ENCODE measurements around the gene ATG14.
"Not testable (repeated sequence)": the region's sequence is repeated elsewhere in the genome, so short reads cannot be mapped to it uniquely, and the experiment has no call there.

ATG14 gene

DNA sequence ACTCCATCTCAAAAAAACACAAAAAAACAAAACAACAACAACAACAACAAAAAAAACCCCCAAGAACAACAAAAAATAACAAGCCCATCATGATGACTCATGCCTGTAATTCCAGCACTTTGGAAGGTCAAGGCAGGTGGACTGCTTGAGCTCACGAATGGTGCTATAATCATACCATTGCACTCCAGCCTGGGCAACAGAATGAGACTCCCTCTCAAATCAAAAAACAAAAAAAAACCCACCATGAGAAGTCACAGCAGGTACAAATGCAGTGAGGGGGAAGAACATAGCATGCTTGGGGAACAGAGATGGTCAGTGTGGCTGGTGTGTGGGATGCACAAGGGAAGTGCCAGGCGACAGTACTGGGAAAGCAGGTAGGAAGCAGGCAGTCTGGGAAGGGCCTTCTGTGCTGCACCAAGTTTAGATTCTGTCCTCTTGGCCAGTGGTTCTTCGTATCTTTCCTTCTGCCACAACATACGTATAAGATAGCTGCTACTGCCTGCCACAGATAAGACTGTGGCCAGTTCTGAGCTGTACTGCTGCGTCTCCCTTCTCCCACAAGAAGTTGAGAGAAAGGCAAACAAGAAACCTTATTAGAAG, 28.0 kb downstream of the ATG14 start:
- DNase-seq, result no peak

DNA sequence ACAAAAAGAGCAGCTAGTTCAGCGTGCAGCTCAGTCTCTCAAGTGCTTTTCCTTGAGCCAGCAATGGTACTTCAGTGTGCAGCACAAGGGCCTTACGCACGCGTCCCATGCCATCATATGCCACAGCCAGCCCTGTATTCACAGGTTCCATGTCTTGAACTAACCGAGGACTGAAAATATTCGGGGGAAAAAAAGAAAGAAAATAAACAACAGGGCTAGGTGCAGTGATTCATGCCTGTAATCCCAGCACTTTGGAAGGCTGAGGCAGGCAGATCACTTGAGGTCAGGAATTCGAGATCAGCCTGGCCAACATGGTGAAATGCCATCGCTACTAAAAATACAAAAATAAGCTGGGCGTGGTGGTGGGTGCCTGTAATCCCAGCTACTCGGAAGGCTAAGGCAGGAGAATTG, 28.6 kb downstream of the ATG14 start:
- not testable (repeated sequence) for DNase-seq

GRCh38 chr14:55382483-55382882, 29.1 kb downstream of the ATG14 start:
- no peak for DNase-seq

- no peak for DNase-seq
Measured at GRCh38 chr14:55381561-55381960, 30.1 kb downstream of the ATG14 start.

DNA sequence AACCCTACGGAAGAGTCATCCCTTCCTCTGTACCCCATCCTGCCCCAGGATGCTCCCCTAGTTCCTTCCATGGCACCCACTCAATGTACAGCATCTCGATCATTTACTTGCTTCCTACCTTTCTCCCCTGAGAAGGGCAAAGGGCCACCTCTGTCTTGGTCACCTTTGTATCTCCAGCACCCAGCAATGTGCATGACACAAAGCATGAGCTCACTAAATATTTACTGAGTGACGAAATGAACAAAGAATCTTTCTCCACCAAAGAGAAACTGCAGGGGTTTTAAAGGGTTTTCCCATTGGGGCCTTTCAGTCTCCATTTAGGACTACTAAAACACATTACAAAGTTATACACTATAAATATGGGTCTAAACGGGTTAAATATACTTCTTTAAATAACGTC, 30.6 kb downstream of the ATG14 start:
- no peak for DNase-seq

DNA sequence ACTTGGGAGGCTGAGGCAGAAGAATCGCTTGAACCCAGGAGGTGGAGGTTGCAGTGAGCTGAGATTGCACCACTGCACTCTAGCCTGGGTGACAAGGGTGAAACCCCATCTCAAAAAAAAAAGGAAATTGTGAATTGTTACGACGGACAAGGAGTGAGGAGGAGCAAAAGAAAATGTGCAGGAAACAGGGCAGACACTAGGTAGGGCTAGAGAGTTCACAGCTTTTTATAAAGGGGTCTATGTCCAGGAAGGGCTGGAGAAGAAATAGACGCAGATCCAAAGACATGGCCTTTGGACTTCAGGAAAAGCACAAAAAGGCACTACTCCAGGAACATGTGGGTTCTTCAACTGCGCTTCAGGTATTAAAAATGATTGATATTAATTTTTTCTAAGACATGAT, 34.4 kb downstream of the ATG14 start:
- DNase-seq, result no peak

DNA sequence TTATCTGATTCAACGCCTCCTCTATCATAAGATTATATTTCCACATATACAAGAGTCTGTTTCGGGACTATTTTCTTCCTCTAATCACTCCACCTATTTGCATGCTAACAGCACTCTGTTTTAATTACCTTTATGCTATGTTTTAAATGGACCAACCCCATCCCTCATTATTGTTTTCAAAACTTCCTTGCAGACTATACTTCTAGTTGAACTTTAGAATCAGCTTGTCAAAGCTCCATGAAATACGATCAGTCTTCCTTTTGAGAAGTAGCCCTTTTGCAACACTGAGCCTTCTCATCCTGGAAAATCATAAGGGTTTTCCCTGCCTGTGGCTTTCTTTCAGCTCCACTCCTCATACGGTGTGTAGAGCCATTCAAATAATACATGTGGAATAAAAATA, 36.9 kb downstream of the ATG14 start:
- DNase-seq, result no peak

GRCh38 chr14:55373784-55374705, 37.6 kb downstream of the ATG14 start:
- peak; percentile 16 for DNase-seq

GRCh38 chr14:55372825-55373224, 38.8 kb downstream of the ATG14 start:
- no peak for DNase-seq

DNA sequence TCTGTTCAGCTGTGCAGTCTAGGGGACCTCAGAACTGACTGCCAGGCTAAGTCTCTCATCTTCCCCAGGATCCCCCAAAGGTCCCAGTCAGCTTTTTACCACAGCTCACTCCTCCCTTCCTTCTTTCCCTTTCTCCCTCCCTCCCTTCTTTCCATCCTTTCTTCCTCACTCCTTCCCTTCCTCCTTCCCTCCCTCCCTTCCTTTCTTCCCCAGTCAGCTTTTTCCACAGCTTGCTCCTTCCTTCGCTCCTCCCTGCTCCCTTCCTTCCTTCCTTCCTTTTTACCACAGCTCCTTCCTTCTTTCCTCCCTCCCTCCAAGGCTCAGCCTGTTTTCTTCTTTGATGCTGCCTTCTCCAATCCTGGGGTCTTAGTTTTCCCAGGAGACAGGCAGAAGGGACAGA, 39.2 kb downstream of the ATG14 start:
- DNase-seq, result no peak

DNA sequence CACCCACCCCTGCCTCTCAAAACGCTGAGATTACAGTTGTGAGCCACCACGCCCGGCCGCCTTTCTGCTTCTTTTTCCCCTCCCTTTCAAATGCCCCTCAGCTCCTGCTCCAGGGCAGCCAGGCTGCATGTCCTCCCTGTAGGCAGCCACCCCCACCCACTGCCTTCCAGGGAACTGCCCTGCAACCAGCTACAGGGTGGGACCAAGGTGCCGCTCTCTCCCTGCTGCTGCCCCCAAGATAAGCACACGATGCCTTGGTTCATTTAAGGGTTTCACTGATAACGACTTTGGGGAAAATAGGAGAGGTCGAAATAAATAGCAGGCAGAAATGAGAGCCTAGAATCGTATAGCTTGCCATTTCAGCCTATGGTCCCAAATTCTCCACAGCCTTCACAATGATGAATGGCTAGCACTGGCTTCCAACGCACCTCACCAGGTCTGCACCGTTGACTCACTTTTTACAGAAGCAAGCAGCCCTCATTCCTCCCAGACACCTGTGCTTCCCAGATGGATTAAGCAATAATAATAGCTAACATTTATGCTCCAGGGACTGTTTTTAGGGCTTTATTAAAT, 40.7 kb downstream of the ATG14 start:
- no peak for DNase-seq

DNA sequence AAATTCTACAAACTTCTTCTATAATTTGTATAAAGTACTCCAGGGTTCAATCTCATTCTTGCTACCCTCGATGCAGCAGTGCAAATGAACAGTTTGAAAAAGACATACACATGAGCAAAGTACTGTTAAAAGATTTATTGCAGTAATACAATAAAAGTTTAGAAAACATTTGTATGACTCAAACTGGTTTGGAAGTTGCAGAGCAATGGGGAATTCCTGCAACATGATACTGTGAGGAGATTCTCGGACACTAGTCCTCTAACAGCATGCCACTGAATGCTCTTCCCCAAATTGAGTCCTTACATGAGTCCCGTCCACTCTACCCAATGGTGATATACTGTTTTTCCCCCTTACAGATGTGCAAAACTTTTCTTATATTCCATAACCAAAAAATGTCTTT, 45.4 kb downstream of the ATG14 start:
- no peak for DNase-seq

- DNase-seq, result no peak
Measured at GRCh38 chr14:55361190-55361589, 50.4 kb downstream of the ATG14 start.

DNA sequence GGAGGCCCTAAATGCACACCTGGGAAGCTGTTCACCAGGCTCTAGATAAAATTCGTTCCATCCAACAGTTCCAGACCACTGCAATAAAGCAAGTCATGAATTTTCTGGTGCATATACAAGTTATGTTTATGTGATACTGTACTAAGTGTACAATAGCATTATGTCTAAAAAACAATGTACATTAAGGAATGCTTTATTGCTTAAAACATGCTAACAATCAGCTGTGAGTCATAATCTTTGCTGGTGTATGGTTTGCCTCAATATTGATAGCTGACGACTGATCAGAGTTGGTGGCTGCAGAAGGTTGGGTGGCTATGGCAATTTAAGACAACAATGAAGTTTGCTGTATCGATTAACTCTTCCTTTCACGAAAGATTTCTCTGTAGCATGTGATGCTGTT, 52.3 kb downstream of the ATG14 start:
- DNase-seq, result no peak

DNA sequence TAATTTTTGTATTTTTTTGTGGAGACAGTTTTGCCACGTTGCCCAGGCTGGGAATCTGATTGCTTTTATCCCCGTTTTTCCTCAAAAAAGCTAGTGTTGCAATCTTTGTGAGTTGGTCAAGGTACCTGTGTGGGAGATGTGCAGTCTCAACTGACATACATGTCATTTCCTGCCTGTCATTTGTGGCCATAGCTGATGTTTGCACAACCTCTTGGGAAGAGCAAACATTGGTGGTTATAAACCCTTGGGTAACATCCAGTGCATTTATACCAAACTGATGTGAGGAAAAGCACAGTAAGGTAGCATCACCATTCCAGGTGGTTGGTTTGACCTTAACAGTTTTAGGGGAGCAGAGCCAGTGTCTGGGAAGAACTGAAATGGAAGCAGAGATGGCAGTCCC, 54.7 kb downstream of the ATG14 start:
- DNase-seq, result no peak

GRCh38 chr14:55355922-55356321, 55.7 kb downstream of the ATG14 start:
- no peak for DNase-seq

GRCh38 chr14:55354500-55354899, 57.1 kb downstream of the ATG14 start:
- peak; percentile 71 for DNase-seq

DNA sequence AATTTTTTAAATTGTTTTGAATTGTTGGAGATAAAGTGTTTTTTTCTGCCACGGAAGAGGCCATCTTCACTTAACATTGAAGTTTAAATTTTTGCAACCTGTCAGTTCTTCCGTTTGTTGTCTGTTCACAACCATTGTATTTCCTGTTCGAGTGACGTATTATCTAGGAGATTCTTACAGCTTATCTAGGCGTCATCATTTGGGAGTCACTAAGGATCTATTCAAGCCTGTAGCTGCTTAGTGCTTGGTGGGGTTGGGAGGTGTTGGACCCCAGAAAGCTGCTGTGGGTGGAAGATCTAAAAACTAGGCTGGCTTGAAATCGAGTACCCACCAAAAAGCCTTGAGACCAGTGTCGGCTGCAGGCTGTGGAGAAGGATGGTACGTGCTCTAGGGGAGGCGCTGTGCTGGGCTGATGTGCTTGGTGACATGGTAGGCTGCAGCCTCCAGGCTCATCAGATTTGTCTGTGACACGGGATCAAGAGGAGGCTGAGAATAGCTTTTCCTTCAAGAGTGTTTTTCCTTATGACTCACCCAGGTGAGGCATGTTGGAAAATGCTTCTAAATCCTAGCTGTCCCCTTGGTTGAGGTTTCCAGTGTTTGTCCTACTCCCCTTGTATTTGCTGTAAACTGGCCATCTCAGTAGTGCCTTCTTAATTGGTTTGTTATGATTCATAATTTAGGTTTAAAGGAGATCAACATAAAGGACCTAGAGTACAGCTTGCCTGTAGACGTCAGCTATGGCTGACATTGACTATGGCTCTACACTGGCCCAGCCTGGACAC, 57.8 kb downstream of the ATG14 start:
- peak; percentile 20 for DNase-seq

DNA sequence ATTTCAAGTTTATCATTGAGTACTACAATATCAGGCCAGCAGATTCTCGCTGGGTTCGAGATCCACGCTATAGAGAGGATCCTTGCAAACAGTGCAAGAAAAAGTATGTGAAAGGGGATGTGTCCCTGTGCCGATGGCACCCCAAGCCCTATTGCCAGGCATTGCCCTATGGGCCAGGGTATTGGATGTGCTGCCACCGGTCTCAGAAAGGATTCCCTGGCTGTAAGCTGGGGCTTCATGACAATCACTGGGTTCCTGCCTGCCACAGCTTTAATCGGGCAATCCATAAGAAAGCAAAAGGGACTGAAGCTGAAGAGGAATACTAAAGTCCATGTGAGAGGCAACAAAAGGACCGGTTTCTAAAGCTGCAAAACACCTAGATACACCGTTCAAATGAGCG, 59.4 kb downstream of the ATG14 start:
- DNase-seq, result no peak

DNA sequence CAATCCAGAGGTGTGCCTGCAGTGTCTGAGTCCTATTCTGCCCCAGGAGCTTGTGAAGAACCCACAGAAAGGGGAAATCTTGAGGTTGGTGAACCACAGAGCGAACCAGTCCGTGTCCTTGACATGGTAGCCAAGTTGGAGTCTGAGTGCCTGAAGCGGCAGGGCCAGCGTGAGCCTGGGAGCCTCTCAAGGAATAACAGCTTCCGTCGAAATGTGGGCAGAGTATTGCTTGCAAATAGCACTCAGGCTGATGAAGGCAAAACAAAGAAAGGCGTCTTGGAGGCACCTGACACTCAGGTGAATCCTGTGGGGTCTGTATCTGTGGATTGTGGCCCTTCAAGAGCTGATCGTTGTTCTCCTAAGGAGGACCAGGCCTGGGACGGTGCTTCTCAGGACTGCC, 60.5 kb downstream of the ATG14 start:
- DNase-seq, result no peak

GRCh38 chr14:55350461-55350860, 61.2 kb downstream of the ATG14 start:
- DNase-seq, result no peak

DNA sequence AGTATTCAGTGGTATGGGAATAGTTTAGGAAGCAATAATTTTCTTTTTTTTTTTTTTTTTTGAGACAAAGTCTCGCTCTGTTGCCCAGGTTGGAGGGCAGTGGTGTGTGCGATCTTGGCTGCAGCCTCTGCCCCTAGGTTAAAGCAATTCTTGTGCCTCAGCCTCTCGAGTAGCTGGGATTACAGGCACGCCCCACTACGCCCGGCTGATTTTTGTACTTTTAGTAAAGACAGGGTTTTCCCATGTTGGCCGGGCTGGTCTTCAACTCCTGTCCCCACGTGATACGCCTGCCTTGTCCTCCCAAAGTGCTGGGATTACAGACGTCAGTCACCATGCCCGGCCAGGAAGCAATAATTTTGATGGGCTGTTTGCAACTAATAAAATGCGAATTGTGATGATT, 62.1 kb downstream of the ATG14 start:
- no peak for DNase-seq

DNA sequence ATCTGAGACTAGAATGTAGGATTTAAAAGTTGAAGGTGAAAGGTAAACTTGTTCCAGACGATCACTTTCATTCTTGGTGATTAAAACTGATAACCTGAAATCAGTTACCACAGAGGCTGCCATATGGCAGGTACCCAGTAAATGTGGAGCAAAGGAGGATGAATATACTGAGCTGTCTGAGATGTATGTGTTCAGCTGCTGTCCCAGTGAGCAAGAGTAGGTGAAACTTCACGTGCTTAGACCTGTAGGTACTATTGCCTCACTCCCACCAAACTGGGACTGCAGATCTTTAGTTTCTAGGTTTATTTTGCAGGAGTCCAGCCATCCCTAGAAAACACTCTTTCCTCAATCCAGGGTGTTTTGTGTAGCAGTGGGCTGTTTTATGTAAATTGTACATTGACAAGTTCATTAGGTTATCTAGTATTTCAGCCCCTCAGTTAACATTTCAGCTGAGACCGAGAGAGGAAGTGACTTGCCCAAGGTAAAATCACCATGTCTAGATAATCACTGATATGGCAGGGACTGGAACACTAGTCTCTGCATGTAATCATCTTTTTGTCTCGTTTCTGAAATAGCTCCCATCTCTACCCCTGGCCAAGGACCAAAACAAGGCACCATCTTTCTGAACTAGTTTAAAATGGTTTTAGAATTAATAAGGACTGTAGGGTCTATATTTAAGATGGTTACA, 62.7 kb downstream of the ATG14 start:
- DNase-seq, result no peak
